Stomach (tissue), 4 donors: ENCODE measurements around the gene NAT16.

Experiments
- EP300 ChIP-seq: sonication (generic); formaldehyde crosslinking; IDR thresholded peaks from one replicate; pipeline ENCODE4 v1.6.1; 2017; ENCODE audit warnings: antibody characterized with exemption
- POLR2A ChIP-seq, 4 donors: fragments of 450-650 bp; IDR thresholded peaks; one replicate each; pipeline ENCODE4 v1.6.1; 2016; ENCODE audit warnings: antibody characterized with exemption in 4 of 4, control low read depth in 2 of 4, mild to moderate bottlenecking in 1 of 4, moderate library complexity in 1 of 4
- POLR2AphosphoS5 ChIP-seq, 3 donors: sonication (generic); formaldehyde crosslinking; IDR thresholded peaks; one replicate each; pipeline ENCODE4 v1.6.1; 2016; ENCODE audit warnings: antibody characterized with exemption in 3 of 3
- TF ChIP-seq, protein P1 (sequence below), 7 experiments: fragments of 450-650 bp in 4 of 7; fragments of 200-600 bp in 3 of 7; sonication (generic) in 3 of 7; IDR thresholded peaks; one replicate each; pipeline ENCODE4 v1.5.1; 2016 to 2019; ENCODE audit warnings: antibody characterized with exemption in 7 of 7, control low read depth in 2 of 7, mild to moderate bottlenecking in 1 of 7

DNA sequence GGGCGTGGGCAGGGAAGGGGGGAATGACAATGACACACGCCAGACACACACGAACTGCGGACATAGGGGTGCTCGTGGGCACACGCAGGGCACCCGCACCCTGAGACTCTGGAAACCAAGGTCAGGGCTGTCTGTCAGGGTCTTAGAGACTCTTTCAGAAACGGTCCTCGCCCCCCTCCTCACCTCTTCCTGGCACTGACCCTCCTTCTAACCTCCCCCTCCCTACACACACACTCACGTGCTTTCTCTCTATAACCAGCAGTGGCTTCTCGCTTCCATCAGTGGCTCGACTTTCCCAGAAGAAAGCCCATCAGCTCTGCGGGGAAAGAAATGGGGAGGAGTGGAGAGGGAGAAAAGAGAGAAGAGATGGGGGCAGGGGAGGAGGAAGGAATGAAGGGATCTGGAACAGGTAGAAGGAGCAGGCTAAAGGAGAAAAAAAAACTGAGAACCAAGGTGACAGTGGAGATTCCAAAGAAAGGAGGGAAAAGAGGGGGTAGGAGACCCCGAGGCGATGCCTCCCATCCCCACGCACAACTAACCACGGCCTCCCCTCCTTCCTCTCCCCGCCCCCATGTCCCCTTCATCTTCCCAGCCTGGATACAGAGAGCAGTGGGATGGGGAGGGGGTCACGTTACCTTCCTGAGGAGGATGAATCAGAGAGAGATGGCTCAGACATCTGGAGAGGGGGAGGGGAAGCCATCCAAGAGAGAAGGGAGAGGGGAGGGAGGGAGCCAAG lies 13.0 kb downstream of the NAT16 start:
- TF ChIP-seq POLR2A (IDR thresholded peaks at IDR 0.05): no peak
- TF ChIP-seq, protein P1, sequence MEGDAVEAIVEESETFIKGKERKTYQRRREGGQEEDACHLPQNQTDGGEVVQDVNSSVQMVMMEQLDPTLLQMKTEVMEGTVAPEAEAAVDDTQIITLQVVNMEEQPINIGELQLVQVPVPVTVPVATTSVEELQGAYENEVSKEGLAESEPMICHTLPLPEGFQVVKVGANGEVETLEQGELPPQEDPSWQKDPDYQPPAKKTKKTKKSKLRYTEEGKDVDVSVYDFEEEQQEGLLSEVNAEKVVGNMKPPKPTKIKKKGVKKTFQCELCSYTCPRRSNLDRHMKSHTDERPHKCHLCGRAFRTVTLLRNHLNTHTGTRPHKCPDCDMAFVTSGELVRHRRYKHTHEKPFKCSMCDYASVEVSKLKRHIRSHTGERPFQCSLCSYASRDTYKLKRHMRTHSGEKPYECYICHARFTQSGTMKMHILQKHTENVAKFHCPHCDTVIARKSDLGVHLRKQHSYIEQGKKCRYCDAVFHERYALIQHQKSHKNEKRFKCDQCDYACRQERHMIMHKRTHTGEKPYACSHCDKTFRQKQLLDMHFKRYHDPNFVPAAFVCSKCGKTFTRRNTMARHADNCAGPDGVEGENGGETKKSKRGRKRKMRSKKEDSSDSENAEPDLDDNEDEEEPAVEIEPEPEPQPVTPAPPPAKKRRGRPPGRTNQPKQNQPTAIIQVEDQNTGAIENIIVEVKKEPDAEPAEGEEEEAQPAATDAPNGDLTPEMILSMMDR (IDR thresholded peaks at IDR 0.05): no peak
- TF ChIP-seq EP300: no peak
- no peak for TF ChIP-seq POLR2AphosphoS5 (IDR thresholded peaks at IDR 0.05)
